WTC11 (cell line): ENCODE measurements around the gene TMEM150A. TPM values are rescaled to one million over a fixed set of nuclear protein-coding genes. Genes with fewer than 3 reads are reported as not detected.

Experiments used
- ATAC-seq: fragments of 200-7000 bp; cut with Tn5 transposase; 2 replicates; pipeline ENCODE4 v1.10.0; 2021; ENCODE audit warnings: mild to moderate bottlenecking, moderate library complexity
- CTCF ChIA-PET: fragments of 300-600 bp; sonication (Branson Sonifier 250); formaldehyde crosslinking; loops from one replicate; lab custom pipeline; 2021; ENCODE audit warnings: antibody characterized with exemption; lab: Charles Lee
- POLR2A ChIA-PET: fragments of 350-600 bp; sonication (Branson Sonifier 250); formaldehyde crosslinking; loops from one replicate; lab custom pipeline; 2021; ENCODE audit warnings: antibody characterized with exemption; lab: Charles Lee
- DNase-seq: peaks from one replicate; pipeline ENCODE4 v3.0.0; 2021; ENCODE audit warnings: low spot score
- H3K27ac Mint-ChIP-seq: 2 replicates; pipeline ENCODE4 v1.8.0; 2021; ENCODE audit warnings: mixed read lengths
- H3K27me3 Mint-ChIP-seq: 2 replicates; pipeline ENCODE4 v1.8.0; 2021; ENCODE audit warnings: low read depth, mild to moderate bottlenecking, moderate library complexity, mixed read lengths
- H3K36me3 Mint-ChIP-seq: 2 replicates; pipeline ENCODE4 v1.8.0; 2021; ENCODE audit warnings: mixed read lengths
- H3K4me1 Mint-ChIP-seq: 2 replicates; pipeline ENCODE4 v1.8.0; 2022; ENCODE audit warnings: mixed read lengths
- H3K4me3 Mint-ChIP-seq: 2 replicates; pipeline ENCODE4 v1.8.0; 2021; ENCODE audit warnings: mild to moderate bottlenecking, moderate library complexity, mixed read lengths
- H3K9me3 Mint-ChIP-seq: 2 replicates; pipeline ENCODE4 v1.8.0; 2021; ENCODE audit warnings: mixed read lengths
- FOXJ3 ChIP-seq: sonication (generic); formaldehyde crosslinking; IDR thresholded peaks from 2 replicates; pipeline ENCODE4 v1.9.0; 2021; ENCODE audit warnings: missing genetic modification reagents, mild to moderate bottlenecking, borderline replicate concordance
- FOXK1 ChIP-seq: sonication (generic); formaldehyde crosslinking; IDR thresholded peaks from 2 replicates; pipeline ENCODE4 v1.8.0; 2022; ENCODE audit warnings: mild to moderate bottlenecking, moderate library complexity, missing genetic modification reagents
- GRHL2 ChIP-seq: fragments of 250-450 bp; sonication (Bioruptor Pico); IDR thresholded peaks from 2 replicates; pipeline ENCODE4 v1.8.0; 2022; ENCODE audit warnings: mild to moderate bottlenecking, moderate library complexity; ENCODE audit not compliant: insufficient replicate concordance, severe bottlenecking
- NFYB ChIP-seq: sonication (generic); formaldehyde crosslinking; conservative IDR thresholded peaks from 2 replicates; pipeline ENCODE4 v1.8.0; 2022; ENCODE audit warnings: low read depth, missing genetic modification reagents
- NR2C2 ChIP-seq: sonication (generic); formaldehyde crosslinking; IDR thresholded peaks from 2 replicates; pipeline ENCODE4 v1.8.0; 2022; ENCODE audit warnings: mild to moderate bottlenecking, missing genetic modification reagents
- RORB ChIP-seq: fragments of 250-450 bp; sonication (Bioruptor Pico); IDR thresholded peaks from 2 replicates; pipeline ENCODE4 v1.9.0; 2021; ENCODE audit warnings: mild to moderate bottlenecking
- ZBTB21 ChIP-seq: sonication (generic); formaldehyde crosslinking; IDR thresholded peaks from 2 replicates; pipeline ENCODE4 v1.8.1; 2023; ENCODE audit warnings: mild to moderate bottlenecking, missing genetic modification reagents, borderline replicate concordance
- total RNA-seq: library from RNA; stranded (reverse); gene quantifications from 3 replicates; pipeline ENCODE4 v1.2.3, GENCODE V29; 2021
- TF ChIP-seq, protein P1 (sequence below): sonication (generic); formaldehyde crosslinking; IDR thresholded peaks from 2 replicates; pipeline ENCODE4 v1.8.1; 2023; ENCODE audit warnings: mild to moderate bottlenecking, missing genetic modification reagents, moderate library complexity
- TF ChIP-seq, protein P2 (sequence below): sonication (generic); formaldehyde crosslinking; IDR thresholded peaks from 2 replicates; pipeline ENCODE4 v1.8.1; 2023; ENCODE audit warnings: mild to moderate bottlenecking, moderate library complexity, missing genetic modification reagents
- TF ChIP-seq, protein P3 (sequence below): sonication (generic); formaldehyde crosslinking; IDR thresholded peaks from 2 replicates; pipeline ENCODE4 v1.8.0; 2022; ENCODE audit warnings: mild to moderate bottlenecking, missing genetic modification reagents
- TF ChIP-seq, protein P4 (sequence below): sonication (generic); formaldehyde crosslinking; IDR thresholded peaks from 2 replicates; pipeline ENCODE4 v1.8.0; 2023; ENCODE audit warnings: missing genetic modification reagents
- TF ChIP-seq, protein P5 (sequence below): sonication (generic); formaldehyde crosslinking; IDR thresholded peaks from 2 replicates; pipeline ENCODE4 v1.8.0; 2022; ENCODE audit warnings: mild to moderate bottlenecking, missing genetic modification reagents
- TF ChIP-seq, protein P6 (sequence below): sonication (generic); formaldehyde crosslinking; IDR thresholded peaks from 2 replicates; pipeline ENCODE4 v1.8.1; 2022; ENCODE audit warnings: mild to moderate bottlenecking, missing genetic modification reagents, moderate library complexity, borderline replicate concordance
- TF ChIP-seq, protein P7 (sequence below): sonication (generic); formaldehyde crosslinking; conservative IDR thresholded peaks from 2 replicates; pipeline ENCODE4 v1.8.1; 2023; ENCODE audit warnings: mild to moderate bottlenecking, low read depth, missing genetic modification reagents, moderate library complexity
- TF ChIP-seq, protein P8 (sequence below): fragments of 250-450 bp; sonication (Bioruptor Pico); IDR thresholded peaks from 2 replicates; pipeline ENCODE4 v1.9.0; 2021; ENCODE audit warnings: mild to moderate bottlenecking
- TF ChIP-seq, protein P9 (sequence below): sonication (generic); formaldehyde crosslinking; IDR thresholded peaks from 2 replicates; pipeline ENCODE4 v1.8.0; 2022; ENCODE audit warnings: mild to moderate bottlenecking, missing genetic modification reagents

TMEM150A gene
- total RNA-seq, 1 experiment from 2014 or later: 20.9 TPM

DNA sequence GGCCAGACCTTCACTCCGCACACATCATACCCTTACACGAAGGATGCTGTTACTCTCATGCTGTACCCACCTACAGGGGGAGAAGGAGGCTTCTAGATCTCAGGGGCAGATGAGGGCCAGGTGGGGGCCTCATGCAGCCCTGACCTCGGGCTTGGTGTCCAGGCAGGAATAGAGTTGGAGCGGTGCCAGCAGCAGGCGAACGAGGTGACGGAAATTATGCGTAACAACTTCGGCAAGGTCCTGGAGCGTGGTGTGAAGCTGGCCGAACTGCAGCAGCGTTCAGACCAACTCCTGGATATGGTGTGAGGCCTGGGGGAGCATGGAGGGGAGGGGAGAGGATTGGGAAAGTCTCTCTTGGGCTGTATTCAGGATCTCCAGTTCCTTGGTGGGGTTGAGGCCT, 10.9 kb downstream of the TMEM150A start (continued):
- TF ChIP-seq FOXJ3 (CRISPR knock-in tag): no peak
- TF ChIP-seq, protein P1, sequence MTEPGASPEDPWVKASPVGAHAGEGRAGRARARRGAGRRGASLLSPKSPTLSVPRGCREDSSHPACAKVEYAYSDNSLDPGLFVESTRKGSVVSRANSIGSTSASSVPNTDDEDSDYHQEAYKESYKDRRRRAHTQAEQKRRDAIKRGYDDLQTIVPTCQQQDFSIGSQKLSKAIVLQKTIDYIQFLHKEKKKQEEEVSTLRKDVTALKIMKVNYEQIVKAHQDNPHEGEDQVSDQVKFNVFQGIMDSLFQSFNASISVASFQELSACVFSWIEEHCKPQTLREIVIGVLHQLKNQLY (CRISPR knock-in tag): no peak

DNA sequence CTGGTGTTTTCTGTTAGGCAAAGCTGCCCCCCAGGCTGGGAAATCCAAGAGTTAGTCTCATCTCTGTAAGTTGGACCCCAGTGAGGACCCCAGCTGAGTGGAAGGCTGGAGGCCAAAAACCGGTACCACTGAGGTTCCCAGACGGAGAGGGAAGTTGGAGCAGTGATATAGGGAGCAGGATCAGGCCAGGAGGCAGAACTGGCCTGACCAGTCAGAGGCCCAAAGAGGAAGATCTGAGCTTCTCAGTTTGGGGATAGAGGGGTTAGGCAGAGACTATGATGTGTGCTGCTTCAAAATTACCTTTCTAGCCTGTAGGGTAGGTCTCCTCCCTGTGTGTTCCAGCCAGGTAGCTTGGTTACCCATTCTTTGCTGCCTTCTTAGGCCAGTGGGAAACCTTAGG, 11.5 kb downstream of the TMEM150A start:
- POLR2A ChIA-PET: interaction anchor here (1.0 kb wide), 2 partner anchors 9 to 14 kb away, joined by 3 to 9 read pairs; partner anchors contain the start of gene VAMP8
- CTCF ChIA-PET: interaction anchor here (0.5 to 0.8 kb wide), 2 partner anchors 25 to 39 kb away, joined by 3 to 5 read pairs; no protein-coding TSS in a partner anchor

More for the DNA sequence above, 11.5 kb downstream of the TMEM150A start:
- TF ChIP-seq, protein P2, sequence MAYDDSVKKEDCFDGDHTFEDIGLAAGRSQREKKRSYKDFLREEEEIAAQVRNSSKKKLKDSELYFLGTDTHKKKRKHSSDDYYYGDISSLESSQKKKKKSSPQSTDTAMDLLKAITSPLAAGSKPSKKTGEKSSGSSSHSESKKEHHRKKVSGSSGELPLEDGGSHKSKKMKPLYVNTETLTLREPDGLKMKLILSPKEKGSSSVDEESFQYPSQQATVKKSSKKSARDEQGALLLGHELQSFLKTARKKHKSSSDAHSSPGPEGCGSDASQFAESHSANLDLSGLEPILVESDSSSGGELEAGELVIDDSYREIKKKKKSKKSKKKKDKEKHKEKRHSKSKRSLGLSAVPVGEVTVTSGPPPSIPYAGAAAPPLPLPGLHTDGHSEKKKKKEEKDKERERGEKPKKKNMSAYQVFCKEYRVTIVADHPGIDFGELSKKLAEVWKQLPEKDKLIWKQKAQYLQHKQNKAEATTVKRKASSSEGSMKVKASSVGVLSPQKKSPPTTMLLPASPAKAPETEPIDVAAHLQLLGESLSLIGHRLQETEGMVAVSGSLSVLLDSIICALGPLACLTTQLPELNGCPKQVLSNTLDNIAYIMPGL (CRISPR knock-in tag): no peak
- TF ChIP-seq FOXK1 (no peak), ZBTB21 (no peak), GRHL2 (CRISPR knock-in tag) (no peak), NFYB (no peak), RORB (CRISPR knock-in tag) (no peak), NR2C2 (no peak)
- TF ChIP-seq, protein P3, sequence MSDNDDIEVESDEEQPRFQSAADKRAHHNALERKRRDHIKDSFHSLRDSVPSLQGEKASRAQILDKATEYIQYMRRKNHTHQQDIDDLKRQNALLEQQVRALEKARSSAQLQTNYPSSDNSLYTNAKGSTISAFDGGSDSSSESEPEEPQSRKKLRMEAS (CRISPR knock-in tag): no peak
- TF ChIP-seq, protein P4, sequence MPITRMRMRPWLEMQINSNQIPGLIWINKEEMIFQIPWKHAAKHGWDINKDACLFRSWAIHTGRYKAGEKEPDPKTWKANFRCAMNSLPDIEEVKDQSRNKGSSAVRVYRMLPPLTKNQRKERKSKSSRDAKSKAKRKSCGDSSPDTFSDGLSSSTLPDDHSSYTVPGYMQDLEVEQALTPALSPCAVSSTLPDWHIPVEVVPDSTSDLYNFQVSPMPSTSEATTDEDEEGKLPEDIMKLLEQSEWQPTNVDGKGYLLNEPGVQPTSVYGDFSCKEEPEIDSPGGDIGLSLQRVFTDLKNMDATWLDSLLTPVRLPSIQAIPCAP (CRISPR knock-in tag): no peak
- TF ChIP-seq, protein P5, sequence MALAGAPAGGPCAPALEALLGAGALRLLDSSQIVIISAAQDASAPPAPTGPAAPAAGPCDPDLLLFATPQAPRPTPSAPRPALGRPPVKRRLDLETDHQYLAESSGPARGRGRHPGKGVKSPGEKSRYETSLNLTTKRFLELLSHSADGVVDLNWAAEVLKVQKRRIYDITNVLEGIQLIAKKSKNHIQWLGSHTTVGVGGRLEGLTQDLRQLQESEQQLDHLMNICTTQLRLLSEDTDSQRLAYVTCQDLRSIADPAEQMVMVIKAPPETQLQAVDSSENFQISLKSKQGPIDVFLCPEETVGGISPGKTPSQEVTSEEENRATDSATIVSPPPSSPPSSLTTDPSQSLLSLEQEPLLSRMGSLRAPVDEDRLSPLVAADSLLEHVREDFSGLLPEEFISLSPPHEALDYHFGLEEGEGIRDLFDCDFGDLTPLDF: no peak
- TF ChIP-seq, protein P6, sequence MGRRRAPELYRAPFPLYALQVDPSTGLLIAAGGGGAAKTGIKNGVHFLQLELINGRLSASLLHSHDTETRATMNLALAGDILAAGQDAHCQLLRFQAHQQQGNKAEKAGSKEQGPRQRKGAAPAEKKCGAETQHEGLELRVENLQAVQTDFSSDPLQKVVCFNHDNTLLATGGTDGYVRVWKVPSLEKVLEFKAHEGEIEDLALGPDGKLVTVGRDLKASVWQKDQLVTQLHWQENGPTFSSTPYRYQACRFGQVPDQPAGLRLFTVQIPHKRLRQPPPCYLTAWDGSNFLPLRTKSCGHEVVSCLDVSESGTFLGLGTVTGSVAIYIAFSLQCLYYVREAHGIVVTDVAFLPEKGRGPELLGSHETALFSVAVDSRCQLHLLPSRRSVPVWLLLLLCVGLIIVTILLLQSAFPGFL (CRISPR knock-in tag): no peak
- TF ChIP-seq, protein P7, sequence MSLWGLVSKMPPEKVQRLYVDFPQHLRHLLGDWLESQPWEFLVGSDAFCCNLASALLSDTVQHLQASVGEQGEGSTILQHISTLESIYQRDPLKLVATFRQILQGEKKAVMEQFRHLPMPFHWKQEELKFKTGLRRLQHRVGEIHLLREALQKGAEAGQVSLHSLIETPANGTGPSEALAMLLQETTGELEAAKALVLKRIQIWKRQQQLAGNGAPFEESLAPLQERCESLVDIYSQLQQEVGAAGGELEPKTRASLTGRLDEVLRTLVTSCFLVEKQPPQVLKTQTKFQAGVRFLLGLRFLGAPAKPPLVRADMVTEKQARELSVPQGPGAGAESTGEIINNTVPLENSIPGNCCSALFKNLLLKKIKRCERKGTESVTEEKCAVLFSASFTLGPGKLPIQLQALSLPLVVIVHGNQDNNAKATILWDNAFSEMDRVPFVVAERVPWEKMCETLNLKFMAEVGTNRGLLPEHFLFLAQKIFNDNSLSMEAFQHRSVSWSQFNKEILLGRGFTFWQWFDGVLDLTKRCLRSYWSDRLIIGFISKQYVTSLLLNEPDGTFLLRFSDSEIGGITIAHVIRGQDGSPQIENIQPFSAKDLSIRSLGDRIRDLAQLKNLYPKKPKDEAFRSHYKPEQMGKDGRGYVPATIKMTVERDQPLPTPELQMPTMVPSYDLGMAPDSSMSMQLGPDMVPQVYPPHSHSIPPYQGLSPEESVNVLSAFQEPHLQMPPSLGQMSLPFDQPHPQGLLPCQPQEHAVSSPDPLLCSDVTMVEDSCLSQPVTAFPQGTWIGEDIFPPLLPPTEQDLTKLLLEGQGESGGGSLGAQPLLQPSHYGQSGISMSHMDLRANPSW (CRISPR knock-in tag): no peak
- TF ChIP-seq, protein P8, sequence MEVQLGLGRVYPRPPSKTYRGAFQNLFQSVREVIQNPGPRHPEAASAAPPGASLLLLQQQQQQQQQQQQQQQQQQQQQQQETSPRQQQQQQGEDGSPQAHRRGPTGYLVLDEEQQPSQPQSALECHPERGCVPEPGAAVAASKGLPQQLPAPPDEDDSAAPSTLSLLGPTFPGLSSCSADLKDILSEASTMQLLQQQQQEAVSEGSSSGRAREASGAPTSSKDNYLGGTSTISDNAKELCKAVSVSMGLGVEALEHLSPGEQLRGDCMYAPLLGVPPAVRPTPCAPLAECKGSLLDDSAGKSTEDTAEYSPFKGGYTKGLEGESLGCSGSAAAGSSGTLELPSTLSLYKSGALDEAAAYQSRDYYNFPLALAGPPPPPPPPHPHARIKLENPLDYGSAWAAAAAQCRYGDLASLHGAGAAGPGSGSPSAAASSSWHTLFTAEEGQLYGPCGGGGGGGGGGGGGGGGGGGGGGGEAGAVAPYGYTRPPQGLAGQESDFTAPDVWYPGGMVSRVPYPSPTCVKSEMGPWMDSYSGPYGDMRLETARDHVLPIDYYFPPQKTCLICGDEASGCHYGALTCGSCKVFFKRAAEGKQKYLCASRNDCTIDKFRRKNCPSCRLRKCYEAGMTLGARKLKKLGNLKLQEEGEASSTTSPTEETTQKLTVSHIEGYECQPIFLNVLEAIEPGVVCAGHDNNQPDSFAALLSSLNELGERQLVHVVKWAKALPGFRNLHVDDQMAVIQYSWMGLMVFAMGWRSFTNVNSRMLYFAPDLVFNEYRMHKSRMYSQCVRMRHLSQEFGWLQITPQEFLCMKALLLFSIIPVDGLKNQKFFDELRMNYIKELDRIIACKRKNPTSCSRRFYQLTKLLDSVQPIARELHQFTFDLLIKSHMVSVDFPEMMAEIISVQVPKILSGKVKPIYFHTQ (CRISPR knock-in tag): no peak
- TF ChIP-seq, protein P1 (CRISPR knock-in tag): no peak
- TF ChIP-seq, protein P9, sequence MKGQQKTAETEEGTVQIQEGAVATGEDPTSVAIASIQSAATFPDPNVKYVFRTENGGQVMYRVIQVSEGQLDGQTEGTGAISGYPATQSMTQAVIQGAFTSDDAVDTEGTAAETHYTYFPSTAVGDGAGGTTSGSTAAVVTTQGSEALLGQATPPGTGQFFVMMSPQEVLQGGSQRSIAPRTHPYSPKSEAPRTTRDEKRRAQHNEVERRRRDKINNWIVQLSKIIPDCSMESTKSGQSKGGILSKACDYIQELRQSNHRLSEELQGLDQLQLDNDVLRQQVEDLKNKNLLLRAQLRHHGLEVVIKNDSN (CRISPR knock-in tag): no peak
- Mint-ChIP-seq H3K27ac (no peak overlapping the region), H3K4me1 (peaks cover 14% of the 10 kb centered on the region), H3K27me3 (peaks cover 17% of the 10 kb centered on the region), H3K36me3 (peaks cover 2% of the 10 kb centered on the region; the same call in 1 of the 2 replicates), H3K4me3 (no peak overlapping the region), H3K9me3 (no peaks in the 10 kb centered on the region)
- DNase-seq (no peak), ATAC-seq (no peak)
